Gastroesophageal sphincter (tissue), 3 donors: ENCODE data around the gene CDC34.

Experiments used
- CTCF ChIP-seq, 4 experiments: fragments of 200-600 bp in 2 of 4; fragments of 450-650 bp in 2 of 4; sonication (generic) in 1 of 4; IDR thresholded peaks; one replicate each; pipeline ENCODE4 v1.5.1; 2017 to 2019; ENCODE audit warnings: antibody characterized with exemption in 4 of 4, mild to moderate bottlenecking in 2 of 4, moderate library complexity in 2 of 4
- EP300 ChIP-seq: sonication (generic); formaldehyde crosslinking; IDR thresholded peaks from one replicate; pipeline ENCODE4 v1.6.1; 2017; ENCODE audit warnings: antibody characterized with exemption, mild to moderate bottlenecking
- POLR2A ChIP-seq, 2 donors: fragments of 450-650 bp; IDR thresholded peaks; one replicate each; pipeline ENCODE4 v1.6.1; 2017; ENCODE audit warnings: antibody characterized with exemption in 2 of 2, mild to moderate bottlenecking in 2 of 2, moderate library complexity in 1 of 2
- POLR2AphosphoS5 ChIP-seq: sonication (generic); formaldehyde crosslinking; IDR thresholded peaks from one replicate; pipeline ENCODE4 v1.6.1; 2017; ENCODE audit warnings: antibody characterized with exemption

GRCh38 chr19:588741-589692, 57.5 kb downstream of the CDC34 start:
- no peak for TF ChIP-seq CTCF (IDR thresholded peaks at IDR 0.05)
- no peak for TF ChIP-seq POLR2A (IDR thresholded peaks at IDR 0.05)
- TF ChIP-seq EP300: no peak
- TF ChIP-seq POLR2AphosphoS5: no peak
